ENCODE measurements around the gene KCNQ2.
"Not testable (repeated sequence)": the region's sequence is repeated elsewhere in the genome, so short reads cannot be mapped to it uniquely, and the experiment has no call there.

Gene KCNQ2

GRCh38 chr20:63487116-63487764, 14.8 kb upstream of the KCNQ2 start:
- no peak overlapping the region for H3K27ac Mint-ChIP-seq
- no peak for DNase-seq (ENCODE audit: low spot score in 2 of 2)

GRCh38 chr20:63486300-63486855, 13.9 kb upstream of the KCNQ2 start:
- no peak for DNase-seq (ENCODE audit: low spot score in 2 of 2)
- Mint-ChIP-seq H3K36me3 (peaks cover 11% of the 10 kb centered on the region), H3K9me3 (no peaks in the 10 kb centered on the region), H3K27ac (peak overlapping the region; percentile 64), H3K4me1 (peaks cover 15% of the 10 kb centered on the region), H3K4me3 (no peak overlapping the region)
- ATAC-seq, result no peak

More at GRCh38 chr20:63487116-63487764, 14.8 kb upstream of the KCNQ2 start:
- peaks cover 18% of the 10 kb centered on the region for H3K36me3 Mint-ChIP-seq
- H3K9me3 Mint-ChIP-seq, result no peaks in the 10 kb centered on the region
- no peak overlapping the region for H3K4me3 Mint-ChIP-seq
- no peak for ATAC-seq
- peaks cover 11% of the 10 kb centered on the region for H3K4me1 Mint-ChIP-seq

GRCh38 chr20:63484651-63485403, 12.4 kb upstream of the KCNQ2 start:
- no peaks in the 10 kb centered on the region for H3K9me3 Mint-ChIP-seq
- no peak for ATAC-seq
- no peak overlapping the region for H3K27ac Mint-ChIP-seq
- no peaks in the 10 kb centered on the region for H3K36me3 Mint-ChIP-seq
- no peak for DNase-seq (ENCODE audit: low spot score in 2 of 2)
- no peak overlapping the region for H3K4me3 Mint-ChIP-seq
- peaks cover 16% of the 10 kb centered on the region for H3K4me1 Mint-ChIP-seq

GRCh38 chr20:63484236-63484635, 11.8 kb upstream of the KCNQ2 start:
- ATAC-seq (no peak), DNase-seq (ENCODE audit: low spot score in 2 of 2) (no peak)
- no peak overlapping the region for H3K4me3 Mint-ChIP-seq
- H3K27ac Mint-ChIP-seq, result no peak overlapping the region
- no peaks in the 10 kb centered on the region for H3K36me3 Mint-ChIP-seq
- peaks cover 16% of the 10 kb centered on the region for H3K4me1 Mint-ChIP-seq
- no peaks in the 10 kb centered on the region for H3K9me3 Mint-ChIP-seq

GRCh38 chr20:63483834-63484233, 11.4 kb upstream of the KCNQ2 start:
- no peak for DNase-seq (ENCODE audit: low spot score in 2 of 2)
- H3K36me3 Mint-ChIP-seq, result no peaks in the 10 kb centered on the region
- H3K9me3 Mint-ChIP-seq, result no peaks in the 10 kb centered on the region
- H3K27ac Mint-ChIP-seq, result no peak overlapping the region
- peaks cover 16% of the 10 kb centered on the region for H3K4me1 Mint-ChIP-seq
- H3K4me3 Mint-ChIP-seq, result no peak overlapping the region
- ATAC-seq, result no peak

GRCh38 chr20:63482021-63482587, 9.6 kb upstream of the KCNQ2 start:
- Mint-ChIP-seq H3K4me3 (no peak overlapping the region), H3K4me1 (peaks cover 16% of the 10 kb centered on the region), H3K9me3 (no peaks in the 10 kb centered on the region), H3K36me3 (no peaks in the 10 kb centered on the region), H3K27ac (no peak overlapping the region)
- ATAC-seq (no peak), DNase-seq (ENCODE audit: low spot score in 2 of 2) (no peak)

- Mint-ChIP-seq H3K36me3 (no peaks in the 10 kb centered on the region), H3K9me3 (no peaks in the 10 kb centered on the region), H3K27ac (no peak overlapping the region), H3K4me1 (peaks cover 16% of the 10 kb centered on the region), H3K4me3 (no peak overlapping the region)
- no peak for ATAC-seq
- DNase-seq (ENCODE audit: low spot score in 2 of 2), result no peak
Measured at GRCh38 chr20:63481503-63481902, 9.0 kb upstream of the KCNQ2 start.

GRCh38 chr20:63479695-63480419, 7.4 kb upstream of the KCNQ2 start:
- peaks cover 11% of the 10 kb centered on the region for H3K4me1 Mint-ChIP-seq
- not testable (repeated sequence) for H3K4me3 Mint-ChIP-seq; H3K9me3 Mint-ChIP-seq; H3K36me3 Mint-ChIP-seq; H3K27ac Mint-ChIP-seq; DNase-seq (ENCODE audit: low spot score in 2 of 2); ATAC-seq

- peaks cover 20% of the 10 kb centered on the region for H3K4me1 Mint-ChIP-seq
- no peak for DNase-seq (ENCODE audit: low spot score in 2 of 2)
- H3K4me3 Mint-ChIP-seq, result no peak overlapping the region
- H3K9me3 Mint-ChIP-seq, result no peaks in the 10 kb centered on the region
- no peak overlapping the region for H3K27ac Mint-ChIP-seq
- ATAC-seq, result no peak
- no peaks in the 10 kb centered on the region for H3K36me3 Mint-ChIP-seq
Measured at GRCh38 chr20:63478346-63479302, 6.2 kb upstream of the KCNQ2 start.

GRCh38 chr20:63477944-63478343, 5.5 kb upstream of the KCNQ2 start:
- ATAC-seq (no peak), DNase-seq (ENCODE audit: low spot score in 2 of 2) (no peak)
- no peaks in the 10 kb centered on the region for H3K9me3 Mint-ChIP-seq
- no peak overlapping the region for H3K27ac Mint-ChIP-seq
- H3K4me1 Mint-ChIP-seq, result peaks cover 18% of the 10 kb centered on the region
- H3K36me3 Mint-ChIP-seq, result no peaks in the 10 kb centered on the region
- no peak overlapping the region for H3K4me3 Mint-ChIP-seq

- Mint-ChIP-seq H3K4me3 (no peak overlapping the region), H3K4me1 (peaks cover 15% of the 10 kb centered on the region), H3K9me3 (no peaks in the 10 kb centered on the region), H3K27ac (no peak overlapping the region), H3K36me3 (no peaks in the 10 kb centered on the region)
- ATAC-seq, result no peak
- no peak for DNase-seq (ENCODE audit: low spot score in 2 of 2)
Measured at GRCh38 chr20:63477061-63477616, 4.7 kb upstream of the KCNQ2 start.

GRCh38 chr20:63475209-63475608, 2.8 kb upstream of the KCNQ2 start:
- peak; percentile 14 for ATAC-seq

GRCh38 chr20:63473555-63474449, 1.3 kb upstream of the KCNQ2 start:
- peaks cover 10% of the 10 kb centered on the region for H3K4me1 Mint-ChIP-seq
- DNase-seq (ENCODE audit: low spot score in 2 of 2) (no peak), ATAC-seq (no peak)
- H3K4me3 Mint-ChIP-seq, result peak overlapping the region; percentile 7
- H3K9me3 Mint-ChIP-seq, result no peaks in the 10 kb centered on the region
- no peaks in the 10 kb centered on the region for H3K36me3 Mint-ChIP-seq
- no peak overlapping the region for H3K27ac Mint-ChIP-seq

More at GRCh38 chr20:63475209-63475608, 2.8 kb upstream of the KCNQ2 start:
- Mint-ChIP-seq H3K9me3 (no peaks in the 10 kb centered on the region), H3K4me1 (peaks cover 10% of the 10 kb centered on the region), H3K36me3 (no peaks in the 10 kb centered on the region), H3K4me3 (no peak overlapping the region), H3K27ac (no peak overlapping the region)
- no peak for DNase-seq (ENCODE audit: low spot score in 2 of 2)
